OCI-LY1 (cell line): ENCODE results near the gene BLID.

Experiments used
- EZH2 ChIP-seq: fragments of 200-600 bp; sonication (generic), shearing (Covaris generic); IDR thresholded peaks from 2 replicates; pipeline ENCODE4 v1.8.0; 2017; ENCODE audit warnings: borderline replicate concordance, mixed run types, mild to moderate bottlenecking, antibody characterized with exemption, low read length, moderate library complexity, mixed read lengths
- TF ChIP-seq, protein P1 (sequence below): fragments of 200-600 bp; sonication (generic), shearing (Covaris generic); IDR thresholded peaks from 2 replicates; pipeline ENCODE4 v1.5.1; 2017; ENCODE audit warnings: mild to moderate bottlenecking, antibody characterized with exemption, low read length, moderate library complexity, mixed read lengths

DNA sequence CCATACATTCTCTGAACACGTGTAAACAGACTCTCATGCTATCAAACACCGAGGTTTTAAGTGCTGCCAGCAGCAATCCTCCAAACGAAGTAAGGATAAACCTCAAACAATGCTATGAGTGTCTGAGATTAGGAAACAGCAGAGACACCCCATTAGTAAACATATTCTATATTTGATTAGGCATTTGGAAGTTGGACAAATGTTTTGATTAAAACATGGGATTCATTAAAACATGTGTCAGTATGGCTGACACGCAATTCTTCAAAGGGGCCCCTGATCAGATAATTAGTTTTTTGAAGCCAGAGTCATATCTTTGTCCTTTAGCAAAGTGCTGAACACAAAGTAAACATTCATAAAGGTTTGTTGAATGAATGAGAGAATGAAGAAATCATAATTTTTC is 33.2 kb upstream of the BLID start:
- TF ChIP-seq, protein P1, sequence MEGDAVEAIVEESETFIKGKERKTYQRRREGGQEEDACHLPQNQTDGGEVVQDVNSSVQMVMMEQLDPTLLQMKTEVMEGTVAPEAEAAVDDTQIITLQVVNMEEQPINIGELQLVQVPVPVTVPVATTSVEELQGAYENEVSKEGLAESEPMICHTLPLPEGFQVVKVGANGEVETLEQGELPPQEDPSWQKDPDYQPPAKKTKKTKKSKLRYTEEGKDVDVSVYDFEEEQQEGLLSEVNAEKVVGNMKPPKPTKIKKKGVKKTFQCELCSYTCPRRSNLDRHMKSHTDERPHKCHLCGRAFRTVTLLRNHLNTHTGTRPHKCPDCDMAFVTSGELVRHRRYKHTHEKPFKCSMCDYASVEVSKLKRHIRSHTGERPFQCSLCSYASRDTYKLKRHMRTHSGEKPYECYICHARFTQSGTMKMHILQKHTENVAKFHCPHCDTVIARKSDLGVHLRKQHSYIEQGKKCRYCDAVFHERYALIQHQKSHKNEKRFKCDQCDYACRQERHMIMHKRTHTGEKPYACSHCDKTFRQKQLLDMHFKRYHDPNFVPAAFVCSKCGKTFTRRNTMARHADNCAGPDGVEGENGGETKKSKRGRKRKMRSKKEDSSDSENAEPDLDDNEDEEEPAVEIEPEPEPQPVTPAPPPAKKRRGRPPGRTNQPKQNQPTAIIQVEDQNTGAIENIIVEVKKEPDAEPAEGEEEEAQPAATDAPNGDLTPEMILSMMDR: no peak
- TF ChIP-seq EZH2: no peak
